HG03039 (cell line): ENCODE data around the gene TIFAB.
A peak's percentile ranks its signal among the peaks of the same experiment; 100 is the strongest.

ENCODE experiments used
- ATAC-seq: cut with Tn5 transposase; IDR thresholded peaks from one replicate; pipeline ENCODE4 v1.9.1; 2021; ENCODE audit warnings: mild to moderate bottlenecking, moderate library complexity; ENCODE audit not compliant: unreplicated experiment

TIFAB gene

GRCh38 chr5:135460246-135461033 lies 8.3 kb upstream of the TIFAB start:
- ATAC-seq: no peak

GRCh38 chr5:135458921-135459331 lies 6.8 kb upstream of the TIFAB start:
- no peak for ATAC-seq

GRCh38 chr5:135458356-135458755 lies 6.2 kb upstream of the TIFAB start:
- no peak for ATAC-seq

- ATAC-seq: no peak
Measured at GRCh38 chr5:135457424-135458071, 5.4 kb upstream of the TIFAB start.

GRCh38 chr5:135456238-135457099 lies 4.3 kb upstream of the TIFAB start:
- peak; percentile 79 for ATAC-seq

- ATAC-seq: no peak
Measured at GRCh38 chr5:135455876-135456237, 3.7 kb upstream of the TIFAB start.

GRCh38 chr5:135454946-135455345 lies 2.8 kb upstream of the TIFAB start:
- no peak for ATAC-seq

GRCh38 chr5:135453613-135454012 lies 1.5 kb upstream of the TIFAB start:
- ATAC-seq: no peak

GRCh38 chr5:135451581-135452320 lies 400 bp downstream of the TIFAB start:
- ATAC-seq: no peak

- no peak for ATAC-seq
Measured at GRCh38 chr5:135450952-135451351, 1.2 kb downstream of the TIFAB start.

- ATAC-seq: no peak
Measured at GRCh38 chr5:135450336-135450735, 1.8 kb downstream of the TIFAB start.

GRCh38 chr5:135449644-135450043 lies 2.5 kb downstream of the TIFAB start:
- ATAC-seq: no peak

GRCh38 chr5:135448791-135449507 lies 3.2 kb downstream of the TIFAB start:
- ATAC-seq: no peak

GRCh38 chr5:135448071-135448739 lies 3.9 kb downstream of the TIFAB start:
- no peak for ATAC-seq

- no peak for ATAC-seq
Measured at GRCh38 chr5:135447298-135447929, 4.7 kb downstream of the TIFAB start, which contains the start of gene DCANP1. Gene DCANP1, minus strand, starts transcription at chr5:135447348. Its CDS starts 240 bp downstream, at chr5:135447108.

GRCh38 chr5:135446615-135447014 lies 5.5 kb downstream of the TIFAB start:
- no peak for ATAC-seq

- no peak for ATAC-seq
Measured at GRCh38 chr5:135446206-135446605, 5.9 kb downstream of the TIFAB start.

- no peak for ATAC-seq
Measured at GRCh38 chr5:135445306-135445985, 6.7 kb downstream of the TIFAB start.

GRCh38 chr5:135444881-135445280 lies 7.3 kb downstream of the TIFAB start:
- no peak for ATAC-seq
